H9 (cell line): ENCODE measurements around the gene NPLOC4. TPM values are rescaled to one million over a fixed set of nuclear protein-coding genes. Genes with fewer than 3 reads are reported as not detected.

ENCODE experiments used
- DNase-seq: peaks from one replicate; pipeline ENCODE4 v3.0.0-alpha.2; 2017
- H2AFZ ChIP-seq: one replicate; pipeline ENCODE4 v1.6.1; 2013; ENCODE audit warnings: mild to moderate bottlenecking, low read length, control low read depth, moderate library complexity
- H2AK5ac ChIP-seq: 2 replicates; pipeline ENCODE4 v1.6.1; 2013; ENCODE audit warnings: low read length, control low read depth, mixed read lengths; ENCODE audit not compliant: insufficient read length
- H2BK120ac ChIP-seq: one replicate; pipeline ENCODE4 v1.6.1; 2013; ENCODE audit warnings: low read depth, mild to moderate bottlenecking, low read length, control low read depth, inconsistent platforms; ENCODE audit not compliant: poor library complexity, severe bottlenecking
- H2BK12ac ChIP-seq: 2 replicates; pipeline ENCODE4 v1.6.1; 2013; ENCODE audit warnings: low read length, control low read depth, mixed read lengths, low read depth; ENCODE audit not compliant: insufficient read length
- H2BK15ac ChIP-seq: 2 replicates; pipeline ENCODE4 v1.6.1; 2013; ENCODE audit warnings: low read depth, low read length, control low read depth
- H2BK20ac ChIP-seq: one replicate; pipeline ENCODE4 v1.6.1; 2013; ENCODE audit warnings: low read depth, mild to moderate bottlenecking, low read length, control low read depth, inconsistent platforms; ENCODE audit not compliant: poor library complexity, severe bottlenecking
- H2BK5ac ChIP-seq: 2 replicates; pipeline ENCODE4 v1.6.1; 2013; ENCODE audit warnings: low read length, control low read depth, mixed read lengths; ENCODE audit not compliant: insufficient read length
- H3K14ac ChIP-seq: 2 replicates; pipeline ENCODE4 v1.6.1; 2013; ENCODE audit warnings: low read length, control low read depth; ENCODE audit not compliant: insufficient read depth
- H3K18ac ChIP-seq: 2 replicates; pipeline ENCODE4 v1.6.1; 2013; ENCODE audit warnings: low read depth, mild to moderate bottlenecking, mixed read lengths, low read length, control low read depth; ENCODE audit not compliant: insufficient read length
- H3K23ac ChIP-seq: 2 replicates; pipeline ENCODE4 v1.6.1; 2013; ENCODE audit warnings: low read length, control low read depth, mixed read lengths, low read depth; ENCODE audit not compliant: insufficient read length
- H3K23me2 ChIP-seq: 2 replicates; pipeline ENCODE4 v1.6.1; 2013; ENCODE audit warnings: low read depth, mild to moderate bottlenecking, mixed read lengths, low read length, control low read depth; ENCODE audit not compliant: insufficient read length, poor library complexity, severe bottlenecking
- H3K27ac ChIP-seq: 2 replicates; pipeline ENCODE4 v1.5.1; 2013; ENCODE audit warnings: low read length, control low read depth, mixed read lengths, low read depth; ENCODE audit not compliant: insufficient read length
- H3K27me3 ChIP-seq: 2 replicates; pipeline ENCODE4 v1.6.1; 2013; ENCODE audit warnings: low read length, control low read depth, inconsistent platforms; ENCODE audit not compliant: insufficient read depth
- H3K4ac ChIP-seq: 2 replicates; pipeline ENCODE4 v1.6.1; 2013; ENCODE audit warnings: low read depth, mild to moderate bottlenecking, control low read depth, inconsistent platforms, low read length, moderate library complexity
- H3K4me1 ChIP-seq: 2 replicates; pipeline ENCODE4 v1.6.1; 2013; ENCODE audit warnings: low read length, control low read depth, inconsistent platforms; ENCODE audit not compliant: insufficient read depth
- H3K4me2 ChIP-seq: 2 replicates; pipeline ENCODE4 v1.6.1; 2013; ENCODE audit warnings: low read length, control low read depth, mixed read lengths; ENCODE audit not compliant: insufficient read length, insufficient read depth
- H3K56ac ChIP-seq: 2 replicates; pipeline ENCODE4 v1.6.1; 2013; ENCODE audit warnings: low read depth, mild to moderate bottlenecking, mixed read lengths, low read length, control low read depth; ENCODE audit not compliant: insufficient read length
- H3K79me1 ChIP-seq: 2 replicates; pipeline ENCODE4 v1.6.1; 2013; ENCODE audit warnings: low read depth, mild to moderate bottlenecking, moderate library complexity, low read length, control low read depth, inconsistent platforms; ENCODE audit not compliant: insufficient read depth, poor library complexity, severe bottlenecking
- H3K79me2 ChIP-seq: 2 replicates; pipeline ENCODE4 v1.6.1; 2013; ENCODE audit warnings: low read length, control low read depth, inconsistent platforms; ENCODE audit not compliant: insufficient read depth
- H3K9ac ChIP-seq: 2 replicates; pipeline ENCODE4 v1.6.1; 2013; ENCODE audit warnings: low read length, control low read depth, mixed read lengths; ENCODE audit not compliant: insufficient read length; ENCODE audit errors: extremely low read depth
- H3K9me3 ChIP-seq: one replicate; pipeline ENCODE4 v1.6.1; 2013; ENCODE audit warnings: low read depth, low read length, inconsistent platforms; ENCODE audit not compliant: control insufficient read depth
- H3T11ph ChIP-seq: one replicate; pipeline ENCODE4 v1.6.1; 2013; ENCODE audit warnings: mild to moderate bottlenecking, low read length, control low read depth, inconsistent platforms
- H4K20me1 ChIP-seq: one replicate; pipeline ENCODE4 v1.6.1; 2013; ENCODE audit not compliant: control insufficient read depth, insufficient read length, insufficient read depth
- H4K5ac ChIP-seq: 2 replicates; pipeline ENCODE4 v1.6.1; 2013; ENCODE audit warnings: low read depth, mild to moderate bottlenecking, mixed read lengths, low read length, control low read depth; ENCODE audit not compliant: insufficient read length
- H4K8ac ChIP-seq: replicated peaks from 2 replicates; pipeline ENCODE4 v1.6.1; 2013; ENCODE audit warnings: low read length, control low read depth, mixed read lengths, low read depth; ENCODE audit not compliant: insufficient read length
- H4K91ac ChIP-seq: 2 replicates; pipeline ENCODE4 v1.6.1; 2013; ENCODE audit warnings: low read depth, mild to moderate bottlenecking, moderate library complexity, mixed read lengths, low read length, control low read depth; ENCODE audit not compliant: insufficient read length
- H3K27ac Mint-ChIP-seq, 3 experiments: 2 replicates in 2 of 3; 3 replicates in 1 of 3; pipeline ENCODE4 v1.8.0; 2020 to 2021; ENCODE audit warnings: mixed read lengths in 3 of 3, mild to moderate bottlenecking in 1 of 3, moderate library complexity in 1 of 3
- H3K27me3 Mint-ChIP-seq: 2 replicates; pipeline ENCODE4 v1.8.0; 2021; ENCODE audit warnings: low read depth, mild to moderate bottlenecking, moderate library complexity, mixed read lengths
- H3K36me3 Mint-ChIP-seq, 3 experiments: 2 replicates in 2 of 3; 3 replicates in 1 of 3; pipeline ENCODE4 v1.8.0; 2020 to 2021; ENCODE audit warnings: low read depth in 3 of 3, mixed read lengths in 3 of 3; ENCODE audit not compliant: insufficient read depth in 1 of 3
- H3K4me1 Mint-ChIP-seq, 2 experiments: 2 replicates each; pipeline ENCODE4 v1.8.0; 2020; ENCODE audit warnings: mixed read lengths in 2 of 2
- H3K4me3 Mint-ChIP-seq, 2 experiments: 2 replicates in 1 of 2; 3 replicates in 1 of 2; pipeline ENCODE4 v1.8.0; 2020 to 2021; ENCODE audit warnings: mild to moderate bottlenecking in 2 of 2, mixed read lengths in 2 of 2, moderate library complexity in 1 of 2
- H3K9me3 Mint-ChIP-seq, 2 experiments: 2 replicates in 1 of 2; 3 replicates in 1 of 2; pipeline ENCODE4 v1.8.0; 2020; ENCODE audit warnings: mild to moderate bottlenecking in 2 of 2, mixed read lengths in 2 of 2, moderate library complexity in 1 of 2
- CTCF ChIP-seq: fragments of 200-600 bp; sonication (generic); conservative IDR thresholded peaks from 3 replicates; pipeline ENCODE4 v1.8.0; 2021; ENCODE audit warnings: antibody characterized with exemption, mild to moderate bottlenecking
- WGBS: extraction: QIAGEN DNeasy Blood & Tissue Kit; methylation state at CpG from one replicate; pipeline ENCODE4 v1.1.7; 2013; ENCODE audit warnings: missing lambda C conversion rate, low lambda C conversion rate, mixed read lengths; ENCODE audit not compliant: insufficient read length; ENCODE audit errors: extremely low coverage; 5-methylcytosine and 5-hydroxymethylcytosine counted together
- total RNA-seq: library from RNA; stranded (reverse); gene quantifications from 2 replicates; pipeline ENCODE4 v1.2.1, GENCODE V29; 2021

The NPLOC4 gene
- total RNA-seq, 1 experiment from 2014 or later = 103 TPM

GRCh38 chr17:81651692-81652091 is 14.8 kb upstream of the NPLOC4 start:
- Mint-ChIP-seq H3K4me3 (peak overlapping the region in 1 of 2 experiments; percentile 18; a peak in 1 of 5 replicates), H3K27me3 (peaks cover 2% of the 10 kb centered on the region), H3K4me1 (peaks cover 13 to 20% of the 10 kb centered on the region in 2 experiments), H3K27ac (no peak overlapping the region), H3K9me3 (no peaks in the 10 kb centered on the region; a peak in 2 of 5 replicates), H3K36me3 (no peaks in the 10 kb centered on the region)
- H2BK120ac ChIP-seq = no peak overlapping the region
- H3K9ac ChIP-seq = no peak overlapping the region
- no peaks in the 10 kb centered on the region for H3K9me3 ChIP-seq
- H4K8ac ChIP-seq = no peak overlapping the region
- DNase-seq = peak; percentile 32
- H3K27me3 ChIP-seq = no peaks in the 10 kb centered on the region; the same call in 1 of the 2 replicates
- no peak overlapping the region for H4K5ac ChIP-seq
- H3T11ph ChIP-seq = no peak overlapping the region
- H4K20me1 ChIP-seq = no peaks in the 10 kb centered on the region
- H3K56ac ChIP-seq = no peak overlapping the region
- no peak overlapping the region for H3K23ac ChIP-seq
- no peak overlapping the region for H3K27ac ChIP-seq
- WGBS = no CpG with 5 or more reads among the region's 10 CpGs
- H3K4me1 ChIP-seq = peaks cover 3% of the 10 kb centered on the region; the same call in 1 of the 2 replicates
- no peak overlapping the region for H2BK20ac ChIP-seq
- H4K91ac ChIP-seq = no peak overlapping the region
- H3K23me2 ChIP-seq = peaks cover 4% of the 10 kb centered on the region
- H2AFZ ChIP-seq = no peak overlapping the region
- no peak overlapping the region for H2BK15ac ChIP-seq
- H3K14ac ChIP-seq = no peak overlapping the region
- no peak overlapping the region for H3K4me2 ChIP-seq
- H2BK5ac ChIP-seq = no peak overlapping the region
- H3K4ac ChIP-seq = no peak overlapping the region
- H2BK12ac ChIP-seq = no peak overlapping the region
- H3K79me1 ChIP-seq = no peaks in the 10 kb centered on the region
- H3K79me2 ChIP-seq = no peaks in the 10 kb centered on the region
- no peak overlapping the region for H3K18ac ChIP-seq
- no peak for TF ChIP-seq CTCF
- H2AK5ac ChIP-seq = no peak overlapping the region
